ENCODE results near the gene SYMPK. TPM values are rescaled to one million over a fixed set of nuclear protein-coding genes. Genes with fewer than 3 reads are reported as not detected.

The SYMPK gene
- total RNA-seq = 27.7 and 56.0 TPM in 2 replicates

GRCh38 chr19:45862564-45863334 is at the start of gene SYMPK:
SYMPK (minus strand) TSS chr19:45863147; CDS start chr19:45854495, 8,652 bp downstream.

DNA sequence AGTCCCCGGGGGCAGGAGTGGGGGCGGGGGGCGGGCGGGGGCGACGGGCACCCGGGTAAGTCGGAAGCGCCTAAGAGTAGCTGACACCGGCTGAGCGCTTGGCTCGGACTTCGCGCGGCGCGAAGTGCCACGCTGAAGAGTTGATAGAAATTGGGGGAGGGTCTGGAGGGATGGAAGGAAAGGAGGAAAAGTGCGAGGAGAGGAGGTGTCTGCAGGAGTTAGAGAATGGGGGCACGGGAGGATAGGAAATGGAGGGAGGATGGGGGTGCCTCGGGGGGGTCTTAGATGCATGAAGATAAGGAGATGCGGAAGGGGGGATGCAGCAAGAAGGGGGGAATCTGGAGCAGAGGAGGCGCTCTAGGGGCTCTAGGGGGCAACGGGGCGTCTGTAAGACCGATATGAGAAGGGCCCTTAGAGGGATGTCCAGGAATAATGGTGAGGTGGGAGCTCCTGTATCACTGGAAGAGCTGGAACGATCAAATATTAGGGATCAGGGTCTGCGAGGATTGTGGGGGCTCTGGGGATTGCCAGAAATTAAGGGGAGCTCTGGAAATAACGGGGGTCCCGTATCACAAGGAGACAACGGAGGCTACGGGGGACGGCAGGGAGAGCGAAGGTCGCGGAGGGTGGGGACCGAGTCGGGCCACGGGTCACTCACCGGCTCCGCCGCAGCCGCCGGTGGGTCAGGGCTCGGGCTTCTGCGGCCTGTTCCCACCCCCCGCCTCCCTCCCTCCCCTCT is 39.1 kb upstream of the SYMPK start, which contains the start of gene MYPOP:
Gene MYPOP (minus strand): TSS at position 702 of the 739 bp plus-strand sequence. CDS start 840 bp downstream, outside the sequence.

DNA sequence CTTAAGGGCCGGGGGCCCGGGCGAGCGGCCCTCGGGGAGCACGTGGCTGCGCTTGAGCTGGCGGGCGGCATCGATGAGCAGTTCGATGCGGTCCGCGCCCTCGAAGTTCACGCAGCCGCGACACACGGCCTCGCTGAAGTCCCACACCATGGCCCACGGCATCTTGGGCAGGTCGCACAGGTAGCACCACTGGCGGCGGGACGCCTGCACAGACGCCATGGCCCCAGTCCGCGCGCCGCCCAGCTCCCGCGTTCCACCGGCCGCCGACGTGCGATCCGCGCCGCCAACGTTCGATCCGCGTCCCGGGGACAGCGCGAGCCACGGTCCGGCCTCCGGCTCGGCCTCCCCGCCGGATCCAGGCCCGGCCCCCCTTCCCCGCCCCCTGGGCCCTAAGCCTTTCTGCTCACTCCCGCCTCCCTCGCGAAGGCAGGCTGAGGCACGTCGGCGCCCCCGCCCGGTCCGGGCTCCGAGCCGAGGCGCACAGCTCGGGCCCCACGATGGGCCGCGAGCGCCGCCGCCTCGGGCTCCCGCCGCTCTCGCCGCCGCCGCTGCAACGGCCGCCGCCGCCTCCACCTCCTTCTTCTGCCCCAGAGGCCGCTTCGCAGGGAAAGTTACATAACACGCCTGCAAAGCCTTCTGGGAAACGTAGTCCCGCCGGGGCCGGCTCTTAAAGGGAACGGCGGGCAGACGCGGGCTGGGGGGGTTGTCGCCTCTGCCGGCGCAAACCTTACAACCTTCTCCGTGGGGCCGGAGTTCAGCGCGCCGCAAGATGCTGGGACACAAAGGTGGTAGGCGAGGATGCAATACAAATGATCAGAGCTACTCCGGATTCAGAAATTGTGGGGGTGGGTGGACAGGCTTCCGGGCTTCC is 22.8 kb upstream of the SYMPK start, which contains the start of gene IRF2BP1:
Gene IRF2BP1 (minus strand): TSS at position 586 of the 871 bp plus-strand sequence. CDS start 367 bp downstream, at position 219.

GRCh38 chr19:45863840-45864628 is 1.1 kb upstream of the SYMPK start, which contains the start of gene FOXA3:
FOXA3 (plus strand) TSS chr19:45864326; CDS start chr19:45864457, 131 bp downstream.

GRCh38 chr19:45814851-45815480 is 48.0 kb downstream of the SYMPK start, which contains the start of gene RSPH6A:
RSPH6A (minus strand) TSS chr19:45815308; CDS start chr19:45815176, 132 bp downstream.

DNA sequence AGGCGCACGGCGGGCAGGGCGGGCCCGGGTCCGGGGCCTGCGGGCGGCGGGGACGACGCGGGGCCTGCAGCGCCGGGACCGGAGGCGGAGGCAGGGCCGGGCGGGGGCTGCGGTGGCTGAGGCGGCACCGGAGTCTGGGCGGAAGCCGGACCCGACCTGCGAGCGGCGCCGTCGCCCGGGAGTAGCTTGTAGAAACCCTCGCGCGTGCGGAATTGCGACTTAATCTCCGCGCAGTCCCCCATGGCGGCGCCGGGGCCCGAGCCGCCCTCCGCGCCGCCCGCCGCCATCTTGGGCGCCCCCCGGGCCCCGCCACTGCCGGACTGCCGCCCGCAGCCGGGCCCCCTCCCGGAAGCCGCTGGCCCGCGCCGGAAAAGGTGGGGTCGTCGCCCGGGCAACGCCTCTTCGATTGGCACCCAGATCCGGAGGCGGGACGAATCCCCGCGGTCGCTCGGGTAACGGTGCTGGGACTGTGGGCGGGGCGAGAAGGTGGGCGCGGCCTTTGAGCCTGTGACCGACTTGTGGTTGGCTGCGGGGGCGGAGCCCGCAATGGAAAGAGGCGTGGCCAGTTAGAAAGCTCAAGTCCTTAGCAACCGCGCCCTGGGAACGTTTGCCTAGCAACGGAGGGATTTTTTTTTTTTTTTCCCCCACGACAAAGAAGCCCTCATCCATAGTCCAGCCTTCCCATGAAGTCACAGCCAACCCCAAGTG is 70.3 kb downstream of the SYMPK start, which contains the start of gene DMWD:
Gene DMWD (minus strand): TSS at position 376 of the 708 bp plus-strand sequence. CDS start 89 bp downstream, at position 287.

DNA sequence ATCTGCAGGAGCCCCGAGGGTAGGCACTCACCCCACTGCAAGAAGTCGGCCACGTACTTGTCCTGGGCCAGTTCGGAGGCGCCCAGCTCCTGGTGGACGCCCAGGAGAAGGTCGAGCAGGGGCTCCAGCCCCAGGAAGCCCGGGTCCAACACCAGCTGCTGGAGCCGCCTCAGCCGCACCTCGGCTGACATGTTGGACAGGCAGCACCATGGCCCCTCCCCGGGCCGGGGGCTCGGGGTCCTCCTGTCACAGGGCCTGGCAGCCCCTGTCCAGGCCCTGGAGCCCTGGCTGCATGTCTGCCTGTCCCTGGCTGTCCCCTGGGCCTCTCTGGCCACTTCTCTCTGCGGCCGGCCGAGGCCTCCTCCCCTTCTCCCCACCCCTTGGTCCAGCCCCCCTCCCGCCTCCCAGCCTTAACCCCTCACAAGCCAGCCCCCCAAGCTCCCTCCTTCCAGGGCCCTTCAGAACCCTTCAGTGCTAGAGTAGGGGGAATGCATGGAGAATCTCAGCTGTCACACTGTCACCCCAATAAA is 80.7 kb downstream of the SYMPK start, which contains the start of gene DMPK:
Gene DMPK (minus strand): TSS at position 329 of the 530 bp plus-strand sequence. CDS start 138 bp downstream, at position 191.

DNA sequence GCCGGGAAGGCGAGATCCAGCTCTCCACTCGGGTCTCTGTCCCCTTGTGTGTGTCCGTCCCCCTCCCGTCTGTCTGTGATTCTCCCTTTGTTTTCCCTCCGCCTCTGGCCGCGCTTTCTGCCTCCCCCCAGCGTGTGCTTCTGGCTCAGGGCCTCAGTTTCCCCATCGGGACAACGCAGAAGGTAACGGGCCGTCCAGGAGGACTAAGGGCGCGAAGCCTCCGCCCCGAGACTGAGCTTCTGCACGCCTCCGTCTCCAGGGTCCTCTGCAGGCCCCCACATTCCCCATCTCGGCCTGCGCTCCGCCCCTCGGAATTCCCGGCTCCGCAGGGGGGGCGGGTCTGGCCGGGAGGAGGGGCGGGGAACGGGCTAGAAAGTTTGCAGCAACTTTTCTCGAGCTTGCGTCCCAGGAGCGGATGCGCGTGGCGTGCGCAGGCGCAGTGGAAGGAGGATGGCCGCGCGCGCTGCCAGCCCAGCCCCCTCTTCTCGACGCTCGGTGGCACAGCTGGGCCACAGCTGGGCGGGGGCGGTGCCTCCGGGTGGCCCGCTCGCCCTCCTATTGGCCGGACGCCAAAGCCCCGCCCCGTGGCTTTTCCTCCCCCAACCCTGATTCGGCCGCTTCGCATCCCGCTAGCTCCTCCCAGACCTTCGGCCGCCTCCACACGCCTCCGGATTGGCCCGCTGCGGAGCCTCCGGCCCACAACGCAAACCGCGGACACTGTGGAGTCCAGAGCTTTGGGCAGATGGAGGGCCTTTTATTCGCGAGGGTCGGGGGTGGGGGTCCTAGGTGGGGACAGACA is 93.8 kb downstream of the SYMPK start, which contains the start of gene SIX5:
Gene SIX5 (minus strand): TSS at position 269 of the 799 bp plus-strand sequence. CDS start 408 bp downstream, outside the sequence.

Other genes with a start within 250 kb of the SYMPK start
- gene EML2, start 223.8 kb downstream of the SYMPK start, total RNA-seq = 98.0 and 186 TPM in 2 replicates
- gene GIPR, start 194.9 kb downstream of the SYMPK start, total RNA-seq = 0.93 and 1.0 TPM in 2 replicates
- gene SNRPD2, start 171.2 kb downstream of the SYMPK start, total RNA-seq = 164 and 255 TPM in 2 replicates
- 7.8 and 20.2 TPM in 2 replicates for gene QPCTL, start 170.5 kb downstream of the SYMPK start, total RNA-seq
- gene FBXO46, start 132.3 kb downstream of the SYMPK start, total RNA-seq = 8.0 and 8.2 TPM in 2 replicates
- not detected in 2 replicates for gene MEIOSIN, start 129.7 kb downstream of the SYMPK start, total RNA-seq
- 2.7 and 6.3 TPM in 2 replicates for gene SIX5, start 93.9 kb downstream of the SYMPK start, total RNA-seq
- 4.1 and 23.6 TPM in 2 replicates for gene DMPK, start 80.7 kb downstream of the SYMPK start, total RNA-seq
- gene DMWD, start 70.3 kb downstream of the SYMPK start, total RNA-seq = 32.1 and 32.5 TPM in 2 replicates
- under 0.01 and 0.07 TPM in 2 replicates for gene RSPH6A, start 47.8 kb downstream of the SYMPK start, total RNA-seq
- not detected in 2 replicates for gene FOXA3, start 1.2 kb upstream of the SYMPK start, total RNA-seq
- gene IRF2BP1, start 23.0 kb upstream of the SYMPK start, total RNA-seq = 17.8 and 20.8 TPM in 2 replicates
- gene MYPOP, start 39.5 kb upstream of the SYMPK start, total RNA-seq = 1.0 and 2.3 TPM in 2 replicates
- gene NANOS2, start 51.6 kb upstream of the SYMPK start, total RNA-seq = not detected in 2 replicates
- not detected in 2 replicates for gene NOVA2, start 110.7 kb upstream of the SYMPK start, total RNA-seq
- gene CCDC61, start 132.3 kb upstream of the SYMPK start, total RNA-seq = 4.9 and 12.3 TPM in 2 replicates
- not detected in 2 replicates for gene PGLYRP1, start 159.9 kb upstream of the SYMPK start, total RNA-seq
- gene IGFL4, start 177.9 kb upstream of the SYMPK start, total RNA-seq = not detected in 2 replicates

Data from nasal cavity respiratory epithelium epithelial cell of viscerocranial mucosa (primary cell).